H1 (cell line): ENCODE results near the gene ITGB2.

ENCODE experiments used
- EZH2 ChIP-seq: fragments of 200-600 bp; sonication (generic); IDR thresholded peaks from 2 replicates; pipeline ENCODE4 v1.7.1; 2012; ENCODE audit warnings: low read depth, mild to moderate bottlenecking, moderate library complexity, low read length, inconsistent platforms; ENCODE audit not compliant: severe bottlenecking
- GTF2F1 ChIP-seq: IDR thresholded peaks from 2 replicates; pipeline ENCODE4 v1.6.1; 2012; ENCODE audit warnings: low read depth, low read length, improper control_type of control experiment, borderline replicate concordance
- POLR2A ChIP-seq, 2 experiments: IDR thresholded peaks; 1 replicate in 1 of 2; 2 replicates in 1 of 2; pipeline ENCODE4 v1.6.1; 2011; ENCODE audit warnings: low read depth in 2 of 2, low read length in 2 of 2, mild to moderate bottlenecking in 2 of 2; ENCODE audit errors: control extremely low read depth in 1 of 2
- POLR2AphosphoS5 ChIP-seq: IDR thresholded peaks from 2 replicates; pipeline ENCODE4 v1.6.1; 2011; ENCODE audit warnings: low read depth, low read length
- SAP30 ChIP-seq: fragments of 300-600 bp; sonication (generic); IDR thresholded peaks from 2 replicates; pipeline ENCODE4 v1.7.1; 2012; ENCODE audit warnings: low read length, moderate library complexity, mild to moderate bottlenecking, inconsistent platforms; ENCODE audit not compliant: insufficient read depth, insufficient replicate concordance
- SIN3A ChIP-seq, 2 experiments: IDR thresholded peaks in 1 of 2; conservative IDR thresholded peaks in 1 of 2; 2 replicates each; pipeline ENCODE4 v1.6.1; 2011 to 2012; ENCODE audit warnings: low read length in 2 of 2, improper control_type of control experiment in 1 of 2, low read depth in 1 of 2, mild to moderate bottlenecking in 1 of 2
- TAF1 ChIP-seq: IDR thresholded peaks from 2 replicates; pipeline ENCODE4 v1.6.1; 2011; ENCODE audit warnings: mild to moderate bottlenecking, low read depth, low read length
- TCF12 ChIP-seq: IDR thresholded peaks from 2 replicates; pipeline ENCODE4 v1.6.1; 2011; ENCODE audit warnings: low read depth, mild to moderate bottlenecking, low read length
- TEAD4 ChIP-seq: IDR thresholded peaks from 2 replicates; pipeline ENCODE4 v1.6.1; 2012; ENCODE audit warnings: low read depth, low read length, inconsistent platforms, mixed read lengths
- ZNF274 ChIP-seq: IDR thresholded peaks from 2 replicates; pipeline ENCODE4 v1.7.0; 2012; ENCODE audit warnings: low read length, borderline replicate concordance; ENCODE audit errors: extremely low read depth
- TF ChIP-seq, protein P1 (sequence below), 3 experiments: IDR thresholded peaks; 1 replicate in 2 of 3; 2 replicates in 1 of 3; pipeline versions ENCODE4 v1.5.1 to v1.6.1; 2011; ENCODE audit warnings: low read length in 3 of 3, mild to moderate bottlenecking in 3 of 3, inconsistent platforms in 2 of 3, low read depth in 1 of 3, moderate library complexity in 1 of 3; ENCODE audit not compliant: insufficient read depth in 1 of 3; ENCODE audit errors: control extremely low read depth in 1 of 3

DNA sequence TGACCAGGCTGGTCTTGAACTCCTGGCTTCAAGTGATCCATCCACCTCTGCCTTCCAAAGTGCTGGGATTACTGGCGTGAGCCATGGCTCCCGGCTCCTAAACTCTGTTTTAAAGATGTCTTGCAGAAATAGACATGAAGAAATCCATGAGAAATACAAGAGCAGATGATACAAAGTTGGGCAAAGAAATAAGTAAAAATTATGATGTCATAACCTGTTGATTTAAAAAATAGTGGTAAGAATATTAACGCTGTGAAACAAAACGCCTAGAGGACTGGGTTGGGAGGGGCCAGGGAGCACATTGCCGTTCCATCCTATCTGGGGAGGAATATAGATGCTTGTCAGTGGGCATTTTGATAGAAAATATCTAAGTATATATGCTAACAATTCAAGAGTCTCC, 1.2 kb upstream of the ITGB2 start:
- TF ChIP-seq, protein P1, sequence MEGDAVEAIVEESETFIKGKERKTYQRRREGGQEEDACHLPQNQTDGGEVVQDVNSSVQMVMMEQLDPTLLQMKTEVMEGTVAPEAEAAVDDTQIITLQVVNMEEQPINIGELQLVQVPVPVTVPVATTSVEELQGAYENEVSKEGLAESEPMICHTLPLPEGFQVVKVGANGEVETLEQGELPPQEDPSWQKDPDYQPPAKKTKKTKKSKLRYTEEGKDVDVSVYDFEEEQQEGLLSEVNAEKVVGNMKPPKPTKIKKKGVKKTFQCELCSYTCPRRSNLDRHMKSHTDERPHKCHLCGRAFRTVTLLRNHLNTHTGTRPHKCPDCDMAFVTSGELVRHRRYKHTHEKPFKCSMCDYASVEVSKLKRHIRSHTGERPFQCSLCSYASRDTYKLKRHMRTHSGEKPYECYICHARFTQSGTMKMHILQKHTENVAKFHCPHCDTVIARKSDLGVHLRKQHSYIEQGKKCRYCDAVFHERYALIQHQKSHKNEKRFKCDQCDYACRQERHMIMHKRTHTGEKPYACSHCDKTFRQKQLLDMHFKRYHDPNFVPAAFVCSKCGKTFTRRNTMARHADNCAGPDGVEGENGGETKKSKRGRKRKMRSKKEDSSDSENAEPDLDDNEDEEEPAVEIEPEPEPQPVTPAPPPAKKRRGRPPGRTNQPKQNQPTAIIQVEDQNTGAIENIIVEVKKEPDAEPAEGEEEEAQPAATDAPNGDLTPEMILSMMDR (IDR thresholded peaks at IDR 0.05; ENCODE audit: control extremely low read depth in 1 of 3, insufficient read depth in 1 of 3, low read depth in 1 of 3, low read length in 3 of 3), result no peak
- TF ChIP-seq POLR2A (IDR thresholded peaks at IDR 0.05; ENCODE audit: control extremely low read depth in 1 of 2, low read depth in 2 of 2, low read length in 2 of 2) (no peak), POLR2AphosphoS5 (no peak), SIN3A (conservative IDR thresholded peaks at IDR 0.05 in 1 of 2, IDR thresholded peaks at IDR 0.05 in 1 of 2; ENCODE audit: low read depth in 1 of 2, low read length in 2 of 2) (no peak), ZNF274 (no peak), TCF12 (no peak), EZH2 (no peak), GTF2F1 (no peak), TEAD4 (no peak), TAF1 (no peak), SAP30 (no peak)
